Naive B cell (primary cell): ENCODE results near the gene NAA10. TPM values are rescaled to one million over a fixed set of nuclear protein-coding genes. Genes with fewer than 3 reads are reported as not detected.

ENCODE experiments used
- ATAC-seq, 2 donors: fragments of 150-1000 bp; cut with Tn5 transposase; 2 replicates each; pipeline ENCODE4 v1.10.0; 2021; ENCODE audit warnings: low read depth in 2 of 2, mild to moderate bottlenecking in 2 of 2, moderate library complexity in 2 of 2
- DNase-seq: peaks from one replicate; pipeline ENCODE4 v3.0.0; 2022
- H3K27ac Mint-ChIP-seq, 6 donors: one replicate each; pipeline ENCODE4 v1.8.0; 2020 to 2022; ENCODE audit warnings: mild to moderate bottlenecking in 6 of 6, mixed read lengths in 6 of 6, moderate library complexity in 5 of 6, inconsistent platforms in 2 of 6
- H3K27me3 Mint-ChIP-seq, 3 donors: one replicate each; pipeline ENCODE4 v1.8.0; 2021 to 2022; ENCODE audit warnings: mixed read lengths in 3 of 3, mild to moderate bottlenecking in 1 of 3
- H3K36me3 Mint-ChIP-seq, 2 donors: one replicate each; pipeline ENCODE4 v1.8.0; 2020 to 2022; ENCODE audit warnings: mixed read lengths in 2 of 2, inconsistent platforms in 1 of 2, mild to moderate bottlenecking in 1 of 2
- H3K4me1 Mint-ChIP-seq, 3 donors: one replicate each; pipeline ENCODE4 v1.8.0; 2020 to 2022; ENCODE audit warnings: mixed read lengths in 3 of 3, inconsistent platforms in 1 of 3, mild to moderate bottlenecking in 1 of 3, moderate library complexity in 1 of 3
- H3K4me3 Mint-ChIP-seq, 8 donors: one replicate each; pipeline ENCODE4 v1.8.0; 2020 to 2022; ENCODE audit warnings: mild to moderate bottlenecking in 8 of 8, mixed read lengths in 8 of 8, moderate library complexity in 8 of 8, inconsistent platforms in 2 of 8
- H3K9me3 Mint-ChIP-seq, 7 donors: one replicate each; pipeline ENCODE4 v1.8.0; 2020 to 2022; ENCODE audit warnings: mixed read lengths in 7 of 7, mild to moderate bottlenecking in 5 of 7, inconsistent platforms in 2 of 7, moderate library complexity in 1 of 7
- polyA plus RNA-seq, 6 donors: library from polyadenylated mRNA; unstranded; fragments of 300-500 nt; fragmentation: Illumina TruSeq; gene quantifications; one replicate each; pipeline ENCODE4 v1.2.3, GENCODE V29; 2021; ENCODE audit warnings: low read depth in 6 of 6

Gene NAA10
- polyA plus RNA-seq, 6 donors from 2014 or later = 52.6 to 98.7 (median 61.0) TPM

DNA sequence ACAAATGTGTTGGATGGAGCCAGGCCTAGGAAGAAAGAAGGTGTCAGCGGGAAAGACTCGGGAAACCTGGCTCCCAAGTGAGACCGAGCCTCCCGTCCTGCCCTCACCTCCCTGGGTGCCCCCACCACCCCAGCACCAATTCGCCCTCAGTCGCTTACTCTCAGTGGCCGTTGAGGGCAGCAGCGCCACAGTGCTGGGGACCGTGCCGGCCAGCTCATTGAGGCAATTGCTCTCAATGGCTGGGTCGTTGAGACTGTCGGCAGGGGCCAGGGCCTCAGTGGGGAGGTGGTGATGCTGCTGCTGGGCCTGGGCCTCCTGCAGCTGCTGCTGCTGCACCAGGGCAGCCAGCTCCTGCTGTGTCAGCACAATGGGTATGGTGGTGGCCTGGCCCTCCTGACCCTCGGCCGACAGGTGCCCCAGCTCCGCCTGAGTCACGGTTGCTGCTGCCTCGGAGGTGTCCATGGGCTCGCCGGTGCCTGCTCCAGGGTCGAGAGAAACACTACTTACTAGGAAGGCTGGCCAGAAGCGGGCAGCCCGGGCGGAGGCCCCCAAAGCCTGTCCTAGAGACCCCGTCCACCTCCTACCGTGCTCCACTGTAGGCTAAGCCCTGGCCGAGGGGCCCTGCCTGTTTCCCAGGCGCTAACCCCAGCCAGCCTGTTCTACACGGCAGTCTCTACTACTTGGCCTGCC lies 17.0 kb upstream of the NAA10 start:
- Mint-ChIP-seq H3K9me3 (no peaks in the 10 kb centered on the region), H3K27me3 (no peaks in the 10 kb centered on the region), H3K27ac (no peak overlapping the region), H3K4me3 (no peak overlapping the region), H3K4me1 (peaks cover 7 to 12% (median 8%) of the 10 kb centered on the region in 3 donors), H3K36me3 (peaks cover 0 to 7% of the 10 kb centered on the region in 2 donors)
- DNase-seq (no peak), ATAC-seq (no peak)

GRCh38 chrX:153950127-153950526 lies 15.3 kb upstream of the NAA10 start:
- Mint-ChIP-seq H3K4me1 (peaks cover 7 to 20% (median 8%) of the 10 kb centered on the region in 3 donors), H3K9me3 (no peaks in the 10 kb centered on the region), H3K27ac (no peak overlapping the region), H3K27me3 (no peaks in the 10 kb centered on the region), H3K4me3 (no peak overlapping the region), H3K36me3 (peaks cover 0 to 7% of the 10 kb centered on the region in 2 donors)
- ATAC-seq (no peak), DNase-seq (no peak)

DNA sequence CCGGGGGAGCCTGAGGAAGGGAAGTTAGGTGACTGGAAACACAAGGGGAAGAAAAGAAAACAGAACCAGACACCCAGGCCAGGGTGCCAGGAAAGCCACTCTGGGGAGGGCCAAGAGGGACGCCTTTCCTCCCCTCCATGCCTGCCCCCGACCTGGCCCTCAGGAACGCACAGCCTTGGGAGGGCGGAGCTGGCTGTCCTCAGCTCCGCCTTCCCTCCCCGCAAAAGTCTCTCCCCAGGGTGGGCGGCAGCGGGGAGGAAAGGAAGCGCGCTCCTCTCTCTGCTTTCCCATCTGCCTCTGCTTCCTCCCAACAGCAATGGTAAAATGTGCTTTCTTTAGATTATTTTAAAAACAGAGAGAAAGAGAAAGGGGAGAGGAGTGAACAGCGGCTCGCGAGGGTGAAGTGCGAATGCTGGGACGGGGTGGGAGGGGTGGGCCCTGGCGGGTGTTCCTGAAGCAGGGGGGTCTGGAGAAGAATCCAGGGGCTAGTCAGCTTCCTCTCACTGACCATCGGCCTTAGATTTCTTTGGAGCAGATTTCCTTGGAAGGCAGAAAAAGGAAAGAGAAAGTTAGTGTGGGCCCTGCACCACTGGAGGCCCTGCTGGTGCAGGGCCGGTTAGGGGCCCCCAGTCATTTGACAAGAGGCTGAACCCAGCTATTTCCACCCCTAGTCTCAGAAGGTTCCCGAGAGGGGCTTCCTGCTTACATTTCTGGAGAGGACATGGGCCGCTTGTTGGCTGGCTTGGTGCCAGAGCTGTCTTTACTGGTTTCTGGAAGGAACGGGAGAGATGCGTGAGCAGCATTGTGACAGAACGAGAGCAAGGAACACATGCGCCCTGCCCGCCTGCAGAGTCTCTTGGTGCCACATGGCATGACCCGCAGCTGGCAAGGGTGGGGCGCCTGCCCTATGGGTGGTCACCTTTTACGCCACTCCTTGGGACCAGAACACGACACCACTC lies 14.3 kb upstream of the NAA10 start:
- no peaks in the 10 kb centered on the region for H3K27me3 Mint-ChIP-seq
- DNase-seq = no peak
- H3K9me3 Mint-ChIP-seq = no peaks in the 10 kb centered on the region
- H3K27ac Mint-ChIP-seq = peak overlapping the region in 2 of 6 donors; percentile 31 to 74
- H3K4me1 Mint-ChIP-seq = peaks cover 8 to 25% (median 11%) of the 10 kb centered on the region in 3 donors
- no peak for ATAC-seq
- H3K4me3 Mint-ChIP-seq = no peak overlapping the region
- H3K36me3 Mint-ChIP-seq = peaks cover 0 to 7% of the 10 kb centered on the region in 2 donors

DNA sequence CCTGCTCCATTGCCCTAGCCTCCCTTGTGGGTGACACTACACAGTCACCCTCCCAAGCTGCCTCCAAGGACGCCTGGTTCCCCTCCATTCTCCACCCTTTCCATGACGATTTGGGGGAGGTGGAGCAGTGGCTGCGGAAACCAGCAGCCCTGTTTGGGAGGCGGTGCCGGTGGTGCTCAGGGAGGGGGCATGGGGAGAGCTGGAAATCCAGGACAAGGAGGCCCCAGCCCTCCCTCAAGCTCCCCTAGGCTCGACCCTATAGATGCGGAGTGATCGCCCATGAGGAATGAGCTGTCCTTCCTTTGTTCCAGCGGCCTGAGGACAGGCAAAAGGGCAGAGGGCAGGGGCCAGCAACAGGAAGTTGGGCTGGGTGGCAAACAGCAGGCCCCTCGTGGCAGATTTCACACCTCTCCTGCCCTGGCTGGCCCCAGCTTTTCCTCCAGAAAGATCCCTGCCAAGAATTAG lies 13.2 kb upstream of the NAA10 start:
- H3K4me1 Mint-ChIP-seq = peaks cover 8 to 29% (median 12%) of the 10 kb centered on the region in 3 donors
- H3K36me3 Mint-ChIP-seq = peaks cover 0 to 7% of the 10 kb centered on the region in 2 donors
- no peak for ATAC-seq
- H3K9me3 Mint-ChIP-seq = no peaks in the 10 kb centered on the region
- H3K4me3 Mint-ChIP-seq = no peak overlapping the region
- H3K27ac Mint-ChIP-seq = peak overlapping the region in 4 of 6 donors; percentile 24 to 76 (median 46)
- H3K27me3 Mint-ChIP-seq = no peaks in the 10 kb centered on the region
- DNase-seq = no peak

DNA sequence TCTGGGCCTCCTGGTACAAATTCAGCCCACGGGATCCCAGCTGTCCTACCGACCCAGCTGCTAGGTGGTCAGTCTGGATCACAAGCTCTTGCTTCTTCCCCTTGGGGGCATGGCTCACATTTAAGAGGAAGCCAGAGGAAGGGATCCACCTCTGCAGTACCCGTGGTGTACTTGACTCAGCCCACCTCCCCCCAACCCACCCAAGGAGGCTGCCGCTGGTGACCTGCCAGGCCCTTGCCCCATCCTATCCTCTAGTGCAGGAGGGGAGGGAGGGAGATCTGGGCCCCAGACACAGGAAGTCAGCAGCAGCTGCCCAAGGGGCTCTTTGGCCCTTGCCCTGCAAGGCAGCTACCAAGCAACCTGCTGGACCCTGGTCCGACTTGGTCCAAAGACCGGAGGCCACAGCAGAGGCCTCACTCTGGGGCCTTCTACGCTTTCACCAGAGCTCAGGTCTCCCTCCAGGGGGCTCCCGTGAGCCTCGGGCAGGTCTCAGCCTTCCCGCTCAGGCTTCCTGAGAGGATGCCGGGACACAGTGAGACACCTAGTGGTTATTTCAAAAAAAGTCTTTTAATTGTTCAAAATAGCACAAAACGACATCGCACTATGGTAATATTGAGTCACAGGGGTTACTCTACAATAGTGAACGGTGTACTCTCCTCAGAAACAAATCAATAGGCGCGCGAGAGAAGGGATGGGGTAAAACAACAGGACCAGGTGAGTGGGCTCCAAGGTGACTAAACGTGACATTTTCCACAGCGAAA lies 12.4 kb upstream of the NAA10 start:
- H3K27ac Mint-ChIP-seq = peak overlapping the region in 5 of 6 donors; percentile 8 to 93 (median 47)
- H3K4me1 Mint-ChIP-seq = peaks cover 8 to 29% (median 12%) of the 10 kb centered on the region in 3 donors
- H3K36me3 Mint-ChIP-seq = peaks cover 0 to 7% of the 10 kb centered on the region in 2 donors
- peak overlapping the region in 4 of 8 donors; percentile 1 to 65 (median 22) for H3K4me3 Mint-ChIP-seq
- peak; percentile 81 to 86 for ATAC-seq
- peak; percentile 80 for DNase-seq
- no peaks in the 10 kb centered on the region for H3K9me3 Mint-ChIP-seq
- no peaks in the 10 kb centered on the region for H3K27me3 Mint-ChIP-seq

DNA sequence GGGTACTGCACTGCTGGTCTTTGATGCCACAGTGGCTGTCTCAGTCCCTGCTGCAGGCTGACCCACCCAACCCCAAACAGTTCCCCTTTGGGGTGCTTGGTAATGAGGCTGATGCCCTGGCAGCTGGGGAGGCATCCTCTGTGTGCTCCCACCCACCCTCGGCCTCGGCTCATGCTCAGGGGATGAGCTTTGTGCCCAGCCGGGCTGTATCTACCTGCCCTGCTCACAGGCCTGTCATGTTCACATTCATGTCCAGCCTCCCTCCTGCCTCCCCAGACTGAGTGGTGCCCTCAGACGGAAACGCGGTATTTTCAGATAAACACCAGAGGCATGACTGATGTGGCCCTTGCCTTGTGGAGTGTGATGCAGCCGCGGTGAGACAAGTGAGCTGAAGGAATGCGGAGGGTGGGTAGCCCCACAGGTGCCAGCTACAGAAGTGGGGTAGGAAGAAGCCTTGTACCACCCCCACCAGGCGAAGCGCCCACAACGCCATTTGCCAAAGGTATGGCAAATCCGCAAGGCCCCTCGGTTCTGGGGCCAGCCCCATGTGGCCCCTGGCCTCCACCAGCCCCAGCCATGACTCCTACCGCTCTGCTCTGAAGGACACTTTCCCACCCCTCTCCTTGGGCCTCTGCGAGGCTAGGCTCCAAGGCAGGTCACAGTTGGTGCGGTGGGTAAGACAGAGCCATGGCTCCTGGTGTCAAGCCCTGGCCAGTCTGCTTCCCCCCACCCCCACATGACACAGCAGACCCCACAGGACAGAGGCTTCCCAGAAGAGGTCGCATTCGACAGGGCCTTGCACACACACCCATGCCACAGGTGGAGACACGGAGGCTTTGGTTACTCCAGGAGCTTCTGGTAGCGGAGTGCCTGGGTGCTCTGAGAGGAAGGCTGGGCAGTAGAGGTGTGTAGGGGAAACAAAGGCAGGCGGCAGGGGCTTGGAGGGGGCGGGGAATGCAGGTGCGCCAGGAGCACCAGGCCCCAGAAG lies 11.4 kb upstream of the NAA10 start:
- Mint-ChIP-seq H3K4me1 (peaks cover 10 to 36% (median 14%) of the 10 kb centered on the region in 3 donors), H3K4me3 (peak overlapping the region in 3 of 8 donors; percentile 6 to 28 (median 13))

DNA sequence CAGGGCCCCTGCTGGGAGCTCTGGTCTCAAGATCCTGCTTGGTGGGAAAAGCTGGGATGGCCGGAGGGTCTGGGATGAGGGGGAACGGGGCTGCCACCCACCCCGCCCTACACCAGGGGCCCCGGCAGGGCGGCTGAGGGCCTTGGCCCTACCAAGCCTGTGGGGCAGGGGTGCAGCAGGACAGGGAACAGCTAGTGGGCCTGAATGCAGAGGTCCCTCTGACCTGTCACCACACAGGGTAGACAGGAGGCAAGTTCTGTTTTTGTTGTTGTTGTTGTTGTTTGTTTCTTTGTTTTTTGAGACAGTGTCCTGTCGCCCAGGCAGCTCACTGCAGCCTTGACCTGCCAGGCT lies 9.9 kb upstream of the NAA10 start:
- Mint-ChIP-seq H3K4me3 (peak overlapping the region; percentile 39 to 91 (median 84)), H3K27me3 (no peaks in the 10 kb centered on the region), H3K4me1 (peaks cover 13 to 42% (median 17%) of the 10 kb centered on the region in 3 donors), H3K9me3 (no peaks in the 10 kb centered on the region), H3K27ac (peak overlapping the region in 4 of 6 donors; percentile 33 to 97 (median 94)), H3K36me3 (peaks cover 0 to 7% of the 10 kb centered on the region in 2 donors)
- DNase-seq = no peak
- peak; percentile 29 for ATAC-seq

More for the DNA sequence above, 11.4 kb upstream of the NAA10 start:
- peaks cover 0 to 7% of the 10 kb centered on the region in 2 donors for H3K36me3 Mint-ChIP-seq
- H3K27ac Mint-ChIP-seq = peak overlapping the region in 2 of 6 donors; percentile 54 to 82
- DNase-seq (no peak), ATAC-seq (no peak)
- H3K27me3 Mint-ChIP-seq = no peaks in the 10 kb centered on the region
- H3K9me3 Mint-ChIP-seq = no peaks in the 10 kb centered on the region

DNA sequence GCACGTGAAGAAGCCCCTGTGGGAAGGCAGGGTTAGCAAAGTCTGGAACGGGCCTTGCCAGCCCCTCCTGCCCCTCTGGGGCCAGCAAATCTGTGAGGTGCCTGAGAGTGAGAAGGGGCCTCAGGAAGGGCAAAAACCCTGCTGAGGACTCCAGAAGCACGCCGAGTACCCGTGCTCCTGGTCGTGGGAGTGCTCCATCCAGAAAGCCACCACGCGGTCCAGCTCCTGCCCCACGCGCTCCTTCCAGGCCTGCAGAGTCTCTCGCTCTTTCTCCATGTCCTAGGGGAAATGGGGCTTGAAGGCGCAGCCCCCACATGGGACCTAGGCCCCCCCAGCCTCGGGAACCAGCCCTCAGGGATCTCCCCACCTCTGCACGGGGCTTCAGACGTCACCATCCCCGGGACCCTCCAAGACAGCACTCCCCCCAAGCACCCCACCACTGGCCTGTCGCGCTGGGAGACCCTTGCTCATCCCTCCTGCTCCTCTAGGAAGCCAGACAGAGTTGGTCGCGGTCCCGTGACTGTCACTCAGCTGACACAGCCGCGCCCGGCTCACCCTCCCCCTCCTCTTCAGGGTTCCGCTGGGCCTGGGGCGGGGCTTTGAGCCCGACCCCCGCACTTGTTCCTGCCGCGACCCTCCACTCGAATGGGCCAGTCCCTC lies 9.4 kb upstream of the NAA10 start, which contains the start of gene RENBP:
RENBP (minus strand) TSS at position 504 of the 660 bp plus-strand sequence; CDS start at position 471, 33 bp downstream.
- H3K9me3 Mint-ChIP-seq = no peaks in the 10 kb centered on the region
- peak within 1 kb of the TSS; percentile 83 to 91 (median 88) for H3K4me3 Mint-ChIP-seq
- H3K27ac Mint-ChIP-seq = peak within 1 kb of the TSS; percentile 80 to 97 (median 92)
- ATAC-seq (peak; percentile 64 to 69), DNase-seq (peak; percentile 47)
- H3K27me3 Mint-ChIP-seq = no peaks in the 10 kb centered on the region
- peaks cover 0 to 7% of the 10 kb centered on the region in 2 donors for H3K36me3 Mint-ChIP-seq
- H3K4me1 Mint-ChIP-seq = peaks cover 13 to 47% (median 17%) of the 10 kb centered on the region in 3 donors

GRCh38 chrX:153941336-153942252 lies 6.8 kb upstream of the NAA10 start:
- H3K4me3 Mint-ChIP-seq = peak overlapping the region; percentile 44 to 85 (median 75)

GRCh38 chrX:153939573-153939972 lies 4.7 kb upstream of the NAA10 start:
- DNase-seq = no peak
- peaks cover 12 to 44% (median 16%) of the 10 kb centered on the region in 3 donors for H3K4me1 Mint-ChIP-seq
- ATAC-seq = no peak
- H3K36me3 Mint-ChIP-seq = no peaks in the 10 kb centered on the region
- no peaks in the 10 kb centered on the region for H3K27me3 Mint-ChIP-seq
- peak overlapping the region in 1 of 8 donors; percentile 62 for H3K4me3 Mint-ChIP-seq
- peaks cover 0 to 2% (median 0%) of the 10 kb centered on the region in 7 donors for H3K9me3 Mint-ChIP-seq
- no peak overlapping the region for H3K27ac Mint-ChIP-seq

More at GRCh38 chrX:153941336-153942252, 6.8 kb upstream of the NAA10 start:
- DNase-seq (no peak), ATAC-seq (no peak)
- no peaks in the 10 kb centered on the region for H3K27me3 Mint-ChIP-seq
- no peaks in the 10 kb centered on the region for H3K36me3 Mint-ChIP-seq
- peak overlapping the region in 3 of 6 donors; percentile 74 to 89 (median 84) for H3K27ac Mint-ChIP-seq
- peaks cover 10 to 46% (median 16%) of the 10 kb centered on the region in 3 donors for H3K4me1 Mint-ChIP-seq
- peaks cover 0 to under 1% (median 0%) of the 10 kb centered on the region in 7 donors for H3K9me3 Mint-ChIP-seq
